Renal cortex interstitium (tissue), 11 donors: Measurements from ENCODE around the gene HDAC11. TPM values are rescaled to one million over a fixed set of nuclear protein-coding genes. Genes with fewer than 3 reads are reported as not detected.

ENCODE experiments used
- DNase-seq, 11 donors: peaks; one replicate each; pipeline ENCODE4 v3.0.0-alpha.2; 2013; ENCODE audit warnings: low read depth in 9 of 11, low spot score in 4 of 11; ENCODE audit errors: extremely low read depth in 1 of 11
- polyA plus RNA-seq, 3 donors: library from polyadenylated mRNA; unstranded; fragments of 120-200 nt; gene quantifications; one replicate each; pipeline ENCODE4 v1.2.1, GENCODE V29; 2013; ENCODE audit not compliant: insufficient read length in 3 of 3

Gene HDAC11
- polyA plus RNA-seq, 3 donors = 17.8 to 22.3 (median 21.7) TPM

GRCh38 chr3:13462125-13462629 is 17.9 kb upstream of the HDAC11 start:
- no peak for DNase-seq

- no peak for DNase-seq
Observed at GRCh38 chr3:13462822-13463221, 17.3 kb upstream of the HDAC11 start.

GRCh38 chr3:13463618-13464400 is 16.3 kb upstream of the HDAC11 start:
- DNase-seq = no peak

GRCh38 chr3:13465236-13465873 is 14.8 kb upstream of the HDAC11 start:
- DNase-seq = no peak

- DNase-seq = no peak
Observed at GRCh38 chr3:13466781-13467180, 13.3 kb upstream of the HDAC11 start.

GRCh38 chr3:13470894-13471574 is 9.1 kb upstream of the HDAC11 start:
- no peak for DNase-seq

GRCh38 chr3:13472286-13472685 is 7.8 kb upstream of the HDAC11 start:
- no peak for DNase-seq

GRCh38 chr3:13473020-13473419 is 7.1 kb upstream of the HDAC11 start:
- DNase-seq = no peak

GRCh38 chr3:13474021-13474420 is 6.1 kb upstream of the HDAC11 start:
- DNase-seq = no peak

GRCh38 chr3:13474776-13475303 is 5.3 kb upstream of the HDAC11 start:
- DNase-seq = no peak

- no peak for DNase-seq
Observed at GRCh38 chr3:13475871-13476590, 4.1 kb upstream of the HDAC11 start.

GRCh38 chr3:13477943-13478342 is 2.2 kb upstream of the HDAC11 start:
- no peak for DNase-seq

- DNase-seq = no peak
Observed at GRCh38 chr3:13479332-13479581, 849 bp upstream of the HDAC11 start.

- peak in 1 of 11 donors; percentile 33 for DNase-seq
Observed at GRCh38 chr3:13480340-13481318, 523 bp downstream of the HDAC11 start.

- no peak for DNase-seq
Observed at GRCh38 chr3:13482106-13482690, 2.1 kb downstream of the HDAC11 start.

GRCh38 chr3:13483286-13483685 is 3.2 kb downstream of the HDAC11 start:
- no peak for DNase-seq

- no peak for DNase-seq
Observed at GRCh38 chr3:13483988-13484695, 4.0 kb downstream of the HDAC11 start.
